ENCODE data around the gene CLCNKA.

GRCh38 chr1:15993666-15994065 is 28.2 kb upstream of the CLCNKA start:
- TF ChIP-seq, protein P1, sequence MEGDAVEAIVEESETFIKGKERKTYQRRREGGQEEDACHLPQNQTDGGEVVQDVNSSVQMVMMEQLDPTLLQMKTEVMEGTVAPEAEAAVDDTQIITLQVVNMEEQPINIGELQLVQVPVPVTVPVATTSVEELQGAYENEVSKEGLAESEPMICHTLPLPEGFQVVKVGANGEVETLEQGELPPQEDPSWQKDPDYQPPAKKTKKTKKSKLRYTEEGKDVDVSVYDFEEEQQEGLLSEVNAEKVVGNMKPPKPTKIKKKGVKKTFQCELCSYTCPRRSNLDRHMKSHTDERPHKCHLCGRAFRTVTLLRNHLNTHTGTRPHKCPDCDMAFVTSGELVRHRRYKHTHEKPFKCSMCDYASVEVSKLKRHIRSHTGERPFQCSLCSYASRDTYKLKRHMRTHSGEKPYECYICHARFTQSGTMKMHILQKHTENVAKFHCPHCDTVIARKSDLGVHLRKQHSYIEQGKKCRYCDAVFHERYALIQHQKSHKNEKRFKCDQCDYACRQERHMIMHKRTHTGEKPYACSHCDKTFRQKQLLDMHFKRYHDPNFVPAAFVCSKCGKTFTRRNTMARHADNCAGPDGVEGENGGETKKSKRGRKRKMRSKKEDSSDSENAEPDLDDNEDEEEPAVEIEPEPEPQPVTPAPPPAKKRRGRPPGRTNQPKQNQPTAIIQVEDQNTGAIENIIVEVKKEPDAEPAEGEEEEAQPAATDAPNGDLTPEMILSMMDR (IDR thresholded peaks at IDR 0.05; ENCODE audit: low read length): no peak
- no peak for TF ChIP-seq EZH2 (optimal IDR thresholded peaks at IDR 0.05; ENCODE audit: low read depth, low read length)
- no peak for TF ChIP-seq EZH2phosphoT487 (IDR thresholded peaks at IDR 0.05; ENCODE audit: low read length)
